ENCODE data around the gene SCFD2.

SCFD2 gene

GRCh38 chr4:52987392-52988056, 378.3 kb downstream of the SCFD2 start:
- Histone ChIP-seq H3K27ac (ENCODE audit: insufficient read depth, low read length, poor library complexity, severe bottlenecking) (no peak overlapping the region), H3K9me3 (ENCODE audit: control insufficient read depth, low read length) (no peaks in the 10 kb centered on the region), H3K36me3 (ENCODE audit: control insufficient read depth, insufficient read depth, low read length) (no peaks in the 10 kb centered on the region), H3K4me3 (ENCODE audit: insufficient read depth, low read depth, low read length, poor library complexity, severe bottlenecking) (no peak overlapping the region), H3K4me1 (ENCODE audit: control insufficient read depth, insufficient read depth, low read length, poor library complexity, severe bottlenecking) (no peaks in the 10 kb centered on the region), H3K27me3 (replicated peaks; ENCODE audit: control insufficient read depth, insufficient read depth, low read length, poor library complexity, severe bottlenecking) (no peaks in the 10 kb centered on the region)
- DNase-seq, result no peak

- Histone ChIP-seq H3K9me3 (ENCODE audit: control insufficient read depth, low read length) (no peaks in the 10 kb centered on the region), H3K4me3 (ENCODE audit: insufficient read depth, low read depth, low read length, poor library complexity, severe bottlenecking) (no peak overlapping the region), H3K4me1 (ENCODE audit: control insufficient read depth, insufficient read depth, low read length, poor library complexity, severe bottlenecking) (no peaks in the 10 kb centered on the region), H3K36me3 (ENCODE audit: control insufficient read depth, insufficient read depth, low read length) (no peaks in the 10 kb centered on the region), H3K27ac (ENCODE audit: insufficient read depth, low read length, poor library complexity, severe bottlenecking) (no peak overlapping the region), H3K27me3 (replicated peaks; ENCODE audit: control insufficient read depth, insufficient read depth, low read length, poor library complexity, severe bottlenecking) (no peaks in the 10 kb centered on the region)
- no peak for DNase-seq
Measured at GRCh38 chr4:52984462-52984881, 381.4 kb downstream of the SCFD2 start.

- no peaks in the 10 kb centered on the region for H3K9me3 ChIP-seq (ENCODE audit: control insufficient read depth, low read length)
- no peaks in the 10 kb centered on the region for H3K36me3 ChIP-seq (ENCODE audit: control insufficient read depth, insufficient read depth, low read length)
- no peak for DNase-seq
- H3K27me3 ChIP-seq (replicated peaks; ENCODE audit: control insufficient read depth, insufficient read depth, low read length, poor library complexity, severe bottlenecking), result no peaks in the 10 kb centered on the region
- no peaks in the 10 kb centered on the region for H3K4me1 ChIP-seq (ENCODE audit: control insufficient read depth, insufficient read depth, low read length, poor library complexity, severe bottlenecking)
- H3K27ac ChIP-seq (ENCODE audit: insufficient read depth, low read length, poor library complexity, severe bottlenecking), result no peak overlapping the region
- no peak overlapping the region for H3K4me3 ChIP-seq (ENCODE audit: insufficient read depth, low read depth, low read length, poor library complexity, severe bottlenecking)
Measured at GRCh38 chr4:52983563-52984303, 382.1 kb downstream of the SCFD2 start.

GRCh38 chr4:52982946-52983340, 382.9 kb downstream of the SCFD2 start:
- Histone ChIP-seq H3K27me3 (replicated peaks; ENCODE audit: control insufficient read depth, insufficient read depth, low read length, poor library complexity, severe bottlenecking) (no peaks in the 10 kb centered on the region), H3K27ac (ENCODE audit: insufficient read depth, low read length, poor library complexity, severe bottlenecking) (no peak overlapping the region), H3K9me3 (ENCODE audit: control insufficient read depth, low read length) (no peaks in the 10 kb centered on the region), H3K4me1 (ENCODE audit: control insufficient read depth, insufficient read depth, low read length, poor library complexity, severe bottlenecking) (no peaks in the 10 kb centered on the region), H3K36me3 (ENCODE audit: control insufficient read depth, insufficient read depth, low read length) (no peaks in the 10 kb centered on the region), H3K4me3 (ENCODE audit: insufficient read depth, low read depth, low read length, poor library complexity, severe bottlenecking) (no peak overlapping the region)
- DNase-seq, result no peak

GRCh38 chr4:52982255-52982945, 383.5 kb downstream of the SCFD2 start:
- Histone ChIP-seq H3K27ac (ENCODE audit: insufficient read depth, low read length, poor library complexity, severe bottlenecking) (no peak overlapping the region), H3K36me3 (ENCODE audit: control insufficient read depth, insufficient read depth, low read length) (no peaks in the 10 kb centered on the region), H3K9me3 (ENCODE audit: control insufficient read depth, low read length) (no peaks in the 10 kb centered on the region), H3K27me3 (replicated peaks; ENCODE audit: control insufficient read depth, insufficient read depth, low read length, poor library complexity, severe bottlenecking) (no peaks in the 10 kb centered on the region), H3K4me3 (ENCODE audit: insufficient read depth, low read depth, low read length, poor library complexity, severe bottlenecking) (no peak overlapping the region), H3K4me1 (ENCODE audit: control insufficient read depth, insufficient read depth, low read length, poor library complexity, severe bottlenecking) (no peaks in the 10 kb centered on the region)
- no peak for DNase-seq

- no peak for DNase-seq
- H3K4me3 ChIP-seq (ENCODE audit: insufficient read depth, low read depth, low read length, poor library complexity, severe bottlenecking), result no peak overlapping the region
- H3K9me3 ChIP-seq (ENCODE audit: control insufficient read depth, low read length), result no peaks in the 10 kb centered on the region
- no peaks in the 10 kb centered on the region for H3K36me3 ChIP-seq (ENCODE audit: control insufficient read depth, insufficient read depth, low read length)
- no peaks in the 10 kb centered on the region for H3K27me3 ChIP-seq (replicated peaks; ENCODE audit: control insufficient read depth, insufficient read depth, low read length, poor library complexity, severe bottlenecking)
- no peaks in the 10 kb centered on the region for H3K4me1 ChIP-seq (ENCODE audit: control insufficient read depth, insufficient read depth, low read length, poor library complexity, severe bottlenecking)
- H3K27ac ChIP-seq (ENCODE audit: insufficient read depth, low read length, poor library complexity, severe bottlenecking), result no peak overlapping the region
Measured at GRCh38 chr4:52979821-52980590, 385.9 kb downstream of the SCFD2 start.

- Histone ChIP-seq H3K27me3 (replicated peaks; ENCODE audit: control insufficient read depth, insufficient read depth, low read length, poor library complexity, severe bottlenecking) (no peaks in the 10 kb centered on the region), H3K36me3 (ENCODE audit: control insufficient read depth, insufficient read depth, low read length) (no peaks in the 10 kb centered on the region), H3K27ac (ENCODE audit: insufficient read depth, low read length, poor library complexity, severe bottlenecking) (no peak overlapping the region), H3K9me3 (ENCODE audit: control insufficient read depth, low read length) (no peaks in the 10 kb centered on the region), H3K4me3 (ENCODE audit: insufficient read depth, low read depth, low read length, poor library complexity, severe bottlenecking) (no peak overlapping the region), H3K4me1 (ENCODE audit: control insufficient read depth, insufficient read depth, low read length, poor library complexity, severe bottlenecking) (no peaks in the 10 kb centered on the region)
- DNase-seq, result no peak
Measured at GRCh38 chr4:52979020-52979419, 386.8 kb downstream of the SCFD2 start.

GRCh38 chr4:52977252-52977651, 388.6 kb downstream of the SCFD2 start:
- Histone ChIP-seq H3K4me1 (ENCODE audit: control insufficient read depth, insufficient read depth, low read length, poor library complexity, severe bottlenecking) (no peaks in the 10 kb centered on the region), H3K27me3 (replicated peaks; ENCODE audit: control insufficient read depth, insufficient read depth, low read length, poor library complexity, severe bottlenecking) (no peaks in the 10 kb centered on the region), H3K27ac (ENCODE audit: insufficient read depth, low read length, poor library complexity, severe bottlenecking) (no peak overlapping the region), H3K36me3 (ENCODE audit: control insufficient read depth, insufficient read depth, low read length) (no peaks in the 10 kb centered on the region), H3K9me3 (ENCODE audit: control insufficient read depth, low read length) (no peaks in the 10 kb centered on the region), H3K4me3 (ENCODE audit: insufficient read depth, low read depth, low read length, poor library complexity, severe bottlenecking) (no peak overlapping the region)
- no peak for DNase-seq

- no peak for DNase-seq
- H3K27me3 ChIP-seq (replicated peaks; ENCODE audit: control insufficient read depth, insufficient read depth, low read length, poor library complexity, severe bottlenecking), result no peaks in the 10 kb centered on the region
- no peaks in the 10 kb centered on the region for H3K36me3 ChIP-seq (ENCODE audit: control insufficient read depth, insufficient read depth, low read length)
- no peaks in the 10 kb centered on the region for H3K4me1 ChIP-seq (ENCODE audit: control insufficient read depth, insufficient read depth, low read length, poor library complexity, severe bottlenecking)
- no peak overlapping the region for H3K4me3 ChIP-seq (ENCODE audit: insufficient read depth, low read depth, low read length, poor library complexity, severe bottlenecking)
- no peaks in the 10 kb centered on the region for H3K9me3 ChIP-seq (ENCODE audit: control insufficient read depth, low read length)
- no peak overlapping the region for H3K27ac ChIP-seq (ENCODE audit: insufficient read depth, low read length, poor library complexity, severe bottlenecking)
Measured at GRCh38 chr4:52976523-52977230, 389.2 kb downstream of the SCFD2 start.
